Measurements from ENCODE around the gene HCAR2.
A peak's percentile ranks its signal among the peaks of the same experiment; 100 is the strongest.
"Not testable (repeated sequence)": the region's sequence is repeated elsewhere in the genome, so short reads cannot be mapped to it uniquely, and the experiment has no call there.

HCAR2 gene

GRCh38 chr12:122702890-122703611 is at the start of gene HCAR2:
HCAR2 (minus strand) TSS chr12:122703357; CDS start chr12:122703283, 74 bp downstream.
- DNase-seq = not testable (repeated sequence)

- peak; percentile 99 for DNase-seq
Measured at GRCh38 chr12:122752464-122753318, 49.5 kb upstream of the HCAR2 start, which contains the start of gene DENR. DENR (plus strand) TSS chr12:122752824; CDS start chr12:122753702, 878 bp downstream.

GRCh38 chr12:122750781-122751515 is 47.8 kb upstream of the HCAR2 start:
- DNase-seq = not testable (repeated sequence)

GRCh38 chr12:122749569-122750332 is 46.6 kb upstream of the HCAR2 start:
- DNase-seq = no peak

- no peak for DNase-seq
Measured at GRCh38 chr12:122747224-122748135, 44.3 kb upstream of the HCAR2 start.

- no peak for DNase-seq
Measured at GRCh38 chr12:122743895-122744525, 40.9 kb upstream of the HCAR2 start.

- DNase-seq = peak; percentile 15
Measured at GRCh38 chr12:122740351-122740750, 37.2 kb upstream of the HCAR2 start.

GRCh38 chr12:122738571-122738970 is 35.4 kb upstream of the HCAR2 start:
- DNase-seq = peak; percentile 18

GRCh38 chr12:122732611-122733010 is 29.5 kb upstream of the HCAR2 start:
- no peak for DNase-seq

GRCh38 chr12:122732170-122732569 is 29.0 kb upstream of the HCAR2 start:
- no peak for DNase-seq

- peak; percentile 71 for DNase-seq
Measured at GRCh38 chr12:122730215-122731014, 27.3 kb upstream of the HCAR2 start, which contains the start of gene HCAR1. HCAR1 (minus strand) TSS chr12:122730844; CDS start chr12:122730339, 505 bp downstream.

GRCh38 chr12:122729583-122730214 is 26.5 kb upstream of the HCAR2 start:
- DNase-seq = no peak

- DNase-seq = no peak
Measured at GRCh38 chr12:122726080-122726558, 23.0 kb upstream of the HCAR2 start.

- no peak for DNase-seq
Measured at GRCh38 chr12:122725452-122726079, 22.4 kb upstream of the HCAR2 start.

- DNase-seq = no peak
Measured at GRCh38 chr12:122724641-122725243, 21.6 kb upstream of the HCAR2 start.

- no peak for DNase-seq
Measured at GRCh38 chr12:122722387-122722786, 19.2 kb upstream of the HCAR2 start.

- DNase-seq = no peak
Measured at GRCh38 chr12:122721057-122721545, 17.9 kb upstream of the HCAR2 start.

- DNase-seq = not testable (repeated sequence)
Measured at GRCh38 chr12:122716658-122717057, 13.5 kb upstream of the HCAR2 start, which contains the start of gene HCAR3. HCAR3 (minus strand) TSS chr12:122716811; CDS start chr12:122716737, 74 bp downstream.
